Measurements from ENCODE around the gene CDC42BPG. TPM values are rescaled to one million over a fixed set of nuclear protein-coding genes. Genes with fewer than 3 reads are reported as not detected.

Gene CDC42BPG
- total RNA-seq, 3 donors from 2014 or later, result 5.9 to 14.9 TPM; not detected in 1

DNA sequence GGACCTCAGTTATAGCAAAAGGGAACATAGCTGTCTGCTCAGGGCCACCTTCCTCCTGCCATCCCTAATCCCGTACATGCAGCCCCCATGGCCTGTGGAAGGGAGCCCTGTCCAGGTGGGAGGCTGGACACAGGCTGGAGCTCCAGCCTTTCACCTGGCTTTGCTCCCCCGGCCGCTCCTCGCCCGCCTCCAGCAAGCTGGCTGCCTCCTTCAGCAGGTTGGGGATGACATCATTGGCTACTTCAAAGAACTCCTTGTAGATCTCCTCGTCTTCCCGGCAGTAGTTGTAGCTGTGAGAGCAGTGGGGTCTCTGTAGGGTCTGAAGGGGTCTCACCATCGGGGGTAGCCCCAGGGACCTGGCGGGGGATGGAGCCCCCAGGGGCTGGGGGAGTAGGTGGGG lies 39.0 kb downstream of the CDC42BPG start:
- H3K4me3 ChIP-seq, result no peak overlapping the region
- H3K36me3 ChIP-seq, result no peaks in the 10 kb centered on the region
- no peaks in the 10 kb centered on the region for H3K27me3 ChIP-seq
- TF ChIP-seq POLR2AphosphoS5 (IDR thresholded peaks at IDR 0.05) (no peak), POLR2A (IDR thresholded peaks at IDR 0.05) (no peak)
- TF ChIP-seq, protein P1, sequence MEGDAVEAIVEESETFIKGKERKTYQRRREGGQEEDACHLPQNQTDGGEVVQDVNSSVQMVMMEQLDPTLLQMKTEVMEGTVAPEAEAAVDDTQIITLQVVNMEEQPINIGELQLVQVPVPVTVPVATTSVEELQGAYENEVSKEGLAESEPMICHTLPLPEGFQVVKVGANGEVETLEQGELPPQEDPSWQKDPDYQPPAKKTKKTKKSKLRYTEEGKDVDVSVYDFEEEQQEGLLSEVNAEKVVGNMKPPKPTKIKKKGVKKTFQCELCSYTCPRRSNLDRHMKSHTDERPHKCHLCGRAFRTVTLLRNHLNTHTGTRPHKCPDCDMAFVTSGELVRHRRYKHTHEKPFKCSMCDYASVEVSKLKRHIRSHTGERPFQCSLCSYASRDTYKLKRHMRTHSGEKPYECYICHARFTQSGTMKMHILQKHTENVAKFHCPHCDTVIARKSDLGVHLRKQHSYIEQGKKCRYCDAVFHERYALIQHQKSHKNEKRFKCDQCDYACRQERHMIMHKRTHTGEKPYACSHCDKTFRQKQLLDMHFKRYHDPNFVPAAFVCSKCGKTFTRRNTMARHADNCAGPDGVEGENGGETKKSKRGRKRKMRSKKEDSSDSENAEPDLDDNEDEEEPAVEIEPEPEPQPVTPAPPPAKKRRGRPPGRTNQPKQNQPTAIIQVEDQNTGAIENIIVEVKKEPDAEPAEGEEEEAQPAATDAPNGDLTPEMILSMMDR (IDR thresholded peaks at IDR 0.05), result no peak
- H3K27ac ChIP-seq, result no peak overlapping the region
- no peaks in the 10 kb centered on the region for H3K9me3 ChIP-seq
- peaks cover 6 to 13% of the 10 kb centered on the region in 2 donors for H3K4me1 ChIP-seq
- intact Hi-C loops (cut with DNase I; ENCODE audit: low total_unique reads), result no loop called here
- no peak for DNase-seq (ENCODE audit: low spot score in 2 of 2)

DNA sequence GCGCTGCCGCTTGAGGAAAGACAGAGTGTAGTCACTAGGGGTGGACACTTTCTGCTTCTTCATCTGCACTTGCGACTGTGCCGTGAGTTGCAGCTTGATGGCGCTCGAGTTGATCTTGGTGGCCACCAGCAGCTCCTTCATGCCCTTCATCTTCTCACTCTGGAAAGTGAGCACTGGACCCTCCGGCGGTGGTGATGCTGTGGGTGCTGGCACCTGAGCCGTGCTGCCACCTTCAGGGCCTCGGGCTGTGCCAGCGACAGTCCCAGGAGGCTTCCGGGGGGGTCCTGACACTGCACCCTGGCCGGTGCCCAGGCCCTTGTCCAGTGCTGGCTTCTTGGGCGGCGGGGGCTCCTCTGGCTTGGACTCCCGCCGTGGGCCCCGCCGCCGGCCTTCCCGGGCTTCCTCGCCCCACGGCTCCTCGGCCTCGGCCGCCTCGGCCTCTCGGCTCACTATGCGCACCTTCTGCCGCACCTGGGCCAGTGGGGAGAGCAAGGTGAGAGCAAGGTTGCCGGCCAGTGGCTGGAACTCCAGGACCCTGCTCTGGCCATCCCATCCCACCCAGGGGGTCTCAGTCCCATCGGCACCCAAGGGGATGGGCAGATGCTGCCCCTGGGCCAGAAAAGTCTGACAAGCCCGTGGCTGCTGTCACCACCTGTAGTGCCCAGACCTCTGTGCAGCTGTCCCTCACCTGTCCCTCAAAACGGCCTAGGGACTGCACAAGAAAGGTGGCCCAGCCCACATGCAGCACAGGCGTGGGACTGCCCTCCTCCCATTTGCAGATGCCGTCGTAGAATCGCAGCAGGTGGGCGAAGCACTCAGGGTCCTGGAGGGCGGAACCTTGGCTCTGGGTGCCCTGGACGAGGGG lies 39.9 kb downstream of the CDC42BPG start:
- intact Hi-C loops (cut with DNase I; ENCODE audit: low total_unique reads), result no loop called here
- DNase-seq (ENCODE audit: low spot score in 2 of 2), result no peak
- Histone ChIP-seq H3K27me3 (no peaks in the 10 kb centered on the region), H3K9me3 (no peaks in the 10 kb centered on the region), H3K27ac (peak overlapping the region; percentile 85), H3K4me3 (peak overlapping the region in 1 of 3 donors; percentile 77), H3K4me1 (peaks cover 1 to 11% of the 10 kb centered on the region in 2 donors), H3K36me3 (no peaks in the 10 kb centered on the region)
- no peak for TF ChIP-seq POLR2AphosphoS5 (IDR thresholded peaks at IDR 0.05)
- TF ChIP-seq, protein P1 (IDR thresholded peaks at IDR 0.05), result no peak
- no peak for TF ChIP-seq POLR2A (IDR thresholded peaks at IDR 0.05)

DNA sequence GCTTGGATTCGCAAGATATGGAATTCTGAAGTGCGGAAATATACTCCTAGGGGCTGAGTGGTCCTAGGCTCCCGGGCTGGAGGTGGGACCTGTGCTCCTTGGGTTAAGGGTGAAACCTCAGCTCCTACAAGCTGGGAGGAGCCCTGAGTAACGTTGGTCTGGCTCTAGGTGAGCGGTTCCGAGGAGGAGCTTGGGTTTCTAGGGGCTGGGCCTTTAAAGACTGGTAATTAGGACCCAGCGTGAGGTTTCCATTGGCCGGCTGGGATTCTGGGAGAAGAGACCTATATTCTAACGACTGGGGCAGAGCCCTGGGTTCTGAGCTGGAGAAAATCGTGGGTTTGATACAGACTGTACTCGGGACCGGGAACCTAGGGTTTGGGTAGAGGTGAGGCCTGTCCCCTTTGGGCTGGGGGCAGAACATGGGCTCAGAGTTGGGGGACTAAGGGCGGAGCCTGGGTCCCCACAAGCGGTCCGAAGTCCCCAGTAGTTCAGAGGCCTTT lies 40.6 kb downstream of the CDC42BPG start:
- intact Hi-C loops (cut with DNase I; ENCODE audit: low total_unique reads), result no loop called here
- Histone ChIP-seq H3K9me3 (no peaks in the 10 kb centered on the region), H3K27ac (peak overlapping the region; percentile 85), H3K4me3 (peak overlapping the region; percentile 58 to 77 (median 67)), H3K27me3 (no peaks in the 10 kb centered on the region), H3K4me1 (peaks cover 0 to 5% of the 10 kb centered on the region in 2 donors), H3K36me3 (no peaks in the 10 kb centered on the region)
- TF ChIP-seq, protein P1 (IDR thresholded peaks at IDR 0.05), result no peak
- TF ChIP-seq POLR2AphosphoS5 (IDR thresholded peaks at IDR 0.05) (no peak), POLR2A (IDR thresholded peaks at IDR 0.05) (no peak)
- no peak for DNase-seq (ENCODE audit: low spot score in 2 of 2)

DNA sequence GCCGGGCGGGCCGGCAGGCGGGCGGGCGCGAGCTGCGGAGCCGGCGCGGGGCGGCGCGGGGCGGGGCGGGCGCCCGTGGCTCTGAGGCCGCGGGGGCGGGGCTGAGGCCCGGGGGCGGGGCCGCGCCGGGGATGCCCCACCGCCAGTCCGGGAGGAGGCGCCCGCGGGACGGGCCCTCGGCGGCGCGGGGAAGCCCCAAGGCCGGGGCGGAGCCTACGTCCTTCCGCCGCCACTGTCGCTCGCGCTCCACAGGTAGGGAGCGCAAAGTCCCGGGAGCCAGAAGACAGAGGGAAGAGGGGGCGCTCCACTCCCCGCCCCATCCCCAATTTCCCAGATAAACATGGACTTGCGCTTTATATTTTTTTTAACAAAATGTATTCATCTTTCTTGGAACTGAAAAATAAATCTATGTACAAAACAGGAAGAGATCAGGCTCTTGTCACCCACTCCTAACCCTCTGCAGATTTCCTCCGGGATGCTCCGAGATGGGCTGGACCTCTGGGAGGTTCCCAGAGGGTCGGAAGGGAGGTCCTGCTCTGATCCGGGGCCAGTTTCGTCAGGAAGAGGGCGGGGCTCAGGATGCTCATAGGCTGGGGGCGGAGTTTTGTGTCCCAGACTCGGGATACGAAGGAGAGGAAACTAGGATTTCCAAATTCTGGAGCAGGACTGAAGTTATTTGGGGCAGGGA lies 41.2 kb downstream of the CDC42BPG start, which contains the start of gene MAP4K2:
TSS of gene MAP4K2 (minus strand) at position 57 of the 688 bp plus-strand sequence. CDS start 65 bp downstream, outside the sequence.
- DNase-seq (ENCODE audit: low spot score in 2 of 2), result peak; percentile 75 to 88
- no peaks in the 10 kb centered on the region for H3K27me3 ChIP-seq
- TF ChIP-seq POLR2A (IDR thresholded peaks at IDR 0.05) (no peak), POLR2AphosphoS5 (IDR thresholded peaks at IDR 0.05) (peak in 2 of 3 donors; percentile 37 to 50)
- TF ChIP-seq, protein P1 (IDR thresholded peaks at IDR 0.05), result peak in 1 of 3 donors; percentile 8
- H3K4me3 ChIP-seq, result peak within 1 kb of the TSS; percentile 58 to 77 (median 67)
- H3K27ac ChIP-seq, result peak within 1 kb of the TSS; percentile 85
- intact Hi-C loops (cut with DNase I; ENCODE audit: low total_unique reads), result no loop called here
- peaks cover 0 to 5% of the 10 kb centered on the region in 2 donors for H3K4me1 ChIP-seq
- H3K36me3 ChIP-seq, result no peaks in the 10 kb centered on the region
- H3K9me3 ChIP-seq, result no peaks in the 10 kb centered on the region

Data from breast epithelium (tissue), 4 donors.